ENCODE results near the gene NEAT1. TPM values are rescaled to one million over a fixed set of nuclear protein-coding genes. Genes with fewer than 3 reads are reported as not detected.
A peak's percentile ranks its signal among the peaks of the same experiment; 100 is the strongest.

NEAT1 gene
- total and polyA plus RNA-seq, 9 of the 15 experiments (the other 6 are each of a cell fraction or from before 2014, with no cell fraction given) = 20.1 to 389 (median 62.8) TPM

DNA sequence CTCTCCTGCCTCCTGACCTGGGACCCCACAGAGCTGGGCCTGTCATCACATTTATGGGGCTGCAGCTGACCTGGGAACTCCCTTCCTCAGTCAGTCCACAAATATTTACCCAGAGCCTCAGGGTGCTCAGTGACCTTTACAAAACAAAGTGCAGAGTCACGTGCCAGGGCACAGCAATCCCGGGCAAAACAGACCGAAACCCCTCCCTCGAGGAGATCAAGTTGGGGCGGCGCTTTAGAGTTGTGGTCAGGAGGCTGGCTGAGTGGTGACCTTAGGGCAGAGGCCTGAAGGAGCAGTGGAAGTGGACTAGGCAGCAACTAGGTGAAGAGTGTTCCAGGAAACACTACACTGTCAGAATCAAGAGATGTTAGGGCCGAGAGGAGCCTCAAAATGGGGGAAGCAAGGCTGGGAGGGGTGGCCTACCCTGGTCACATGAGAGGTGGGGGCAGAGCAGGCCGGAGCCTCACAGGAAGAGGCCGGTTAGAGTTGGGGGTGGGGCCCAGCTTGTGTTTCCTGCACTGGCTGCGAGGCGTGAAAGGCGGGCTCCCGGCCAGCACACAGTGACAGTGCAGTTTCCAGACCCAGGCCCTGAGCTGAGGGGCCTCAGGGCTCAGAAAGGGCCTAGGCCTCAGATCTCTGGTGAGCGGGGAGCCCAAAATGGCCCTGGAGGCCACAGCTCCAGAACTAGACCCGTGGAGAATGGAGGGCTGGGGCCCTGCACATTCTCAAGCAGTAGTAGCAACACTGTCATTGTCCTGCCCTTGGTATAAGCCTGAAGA is 3.7 kb upstream of the NEAT1 start (continued):
- TF ChIP-seq NR2C1 (IDR thresholded peaks at IDR 0.05) (no peak), NR2C1 (tag; IDR thresholded peaks at IDR 0.05) (peak; percentile 86), HINFP (tag; conservative IDR thresholded peaks at IDR 0.05; ENCODE audit: low read depth) (no peak), ZBTB5 (IDR thresholded peaks at IDR 0.05) (no peak), BCL6 (CRISPR knock-in tag; IDR thresholded peaks at IDR 0.05) (no peak), SP1 (CRISPR knock-in tag; IDR thresholded peaks at IDR 0.05) (peak; percentile 91), SMARCA5 (IDR thresholded peaks at IDR 0.05) (no peak; the same call in 1 of the 2 replicates), HMG20A (CRISPR knock-in tag; conservative IDR thresholded peaks at IDR 0.05) (no peak), TAF1 (IDR thresholded peaks at IDR 0.05; ENCODE audit: control insufficient read depth, extremely low read depth, insufficient read depth, low read length, severe bottlenecking) (peak; percentile 87), NR3C1 (CRISPR knock-in tag; IDR thresholded peaks at IDR 0.05) (no peak), HSF4 (CRISPR knock-in tag; IDR thresholded peaks at IDR 0.05; ENCODE audit: borderline replicate concordance) (peak; percentile 55; the same call in 1 of the 2 replicates), MTA3 (IDR thresholded peaks at IDR 0.05; ENCODE audit: borderline replicate concordance) (peak; percentile 87), HNRNPLL (IDR thresholded peaks at IDR 0.05; ENCODE audit: low read depth, low read length, poor library complexity, severe bottlenecking) (peak; percentile 55), NFE2 (IDR thresholded peaks at IDR 0.05; ENCODE audit: low read depth) (peak; percentile 100), HMBOX1 (IDR thresholded peaks at IDR 0.05) (peak; percentile 88), FOSL1 (tag; conservative IDR thresholded peaks at IDR 0.05) (no peak), MAFF (IDR thresholded peaks at IDR 0.05; ENCODE audit: low read length) (peak; percentile 81), L3MBTL2 (IDR thresholded peaks at IDR 0.05) (peak; percentile 98), GTF2A2 (tag; IDR thresholded peaks at IDR 0.05) (no peak), SMARCB1 (IDR thresholded peaks at IDR 0.05; ENCODE audit: insufficient read length, low read depth) (no peak), ZNF347 (CRISPR knock-in tag; IDR thresholded peaks at IDR 0.05; ENCODE audit: low read depth) (no peak), KHSRP (IDR thresholded peaks at IDR 0.05) (no peak), ZKSCAN3 (CRISPR knock-in tag; IDR thresholded peaks at IDR 0.05) (no peak), PRPF4 (IDR thresholded peaks at IDR 0.05; ENCODE audit: insufficient read depth, low read depth, low read length, poor library complexity, severe bottlenecking) (no peak)
- TF ChIP-seq, protein P1, sequence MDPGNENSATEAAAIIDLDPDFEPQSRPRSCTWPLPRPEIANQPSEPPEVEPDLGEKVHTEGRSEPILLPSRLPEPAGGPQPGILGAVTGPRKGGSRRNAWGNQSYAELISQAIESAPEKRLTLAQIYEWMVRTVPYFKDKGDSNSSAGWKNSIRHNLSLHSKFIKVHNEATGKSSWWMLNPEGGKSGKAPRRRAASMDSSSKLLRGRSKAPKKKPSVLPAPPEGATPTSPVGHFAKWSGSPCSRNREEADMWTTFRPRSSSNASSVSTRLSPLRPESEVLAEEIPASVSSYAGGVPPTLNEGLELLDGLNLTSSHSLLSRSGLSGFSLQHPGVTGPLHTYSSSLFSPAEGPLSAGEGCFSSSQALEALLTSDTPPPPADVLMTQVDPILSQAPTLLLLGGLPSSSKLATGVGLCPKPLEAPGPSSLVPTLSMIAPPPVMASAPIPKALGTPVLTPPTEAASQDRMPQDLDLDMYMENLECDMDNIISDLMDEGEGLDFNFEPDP (CRISPR knock-in tag; IDR thresholded peaks at IDR 0.05) = no peak

Measured in K562 (cell line).